Measurements from ENCODE around the gene STX8. TPM values are rescaled to one million over a fixed set of nuclear protein-coding genes. Genes with fewer than 3 reads are reported as not detected.

Gene STX8
- total RNA-seq, 4 donors from 2014 or later, result 58.6 to 86.9 (median 66.3) TPM

GRCh38 chr17:9521062-9521461 is 54.6 kb downstream of the STX8 start:
- ATAC-seq (ENCODE audit: low FRiP score) (no peak), DNase-seq (ENCODE audit: low spot score) (no peak)
- TF ChIP-seq, protein P1, sequence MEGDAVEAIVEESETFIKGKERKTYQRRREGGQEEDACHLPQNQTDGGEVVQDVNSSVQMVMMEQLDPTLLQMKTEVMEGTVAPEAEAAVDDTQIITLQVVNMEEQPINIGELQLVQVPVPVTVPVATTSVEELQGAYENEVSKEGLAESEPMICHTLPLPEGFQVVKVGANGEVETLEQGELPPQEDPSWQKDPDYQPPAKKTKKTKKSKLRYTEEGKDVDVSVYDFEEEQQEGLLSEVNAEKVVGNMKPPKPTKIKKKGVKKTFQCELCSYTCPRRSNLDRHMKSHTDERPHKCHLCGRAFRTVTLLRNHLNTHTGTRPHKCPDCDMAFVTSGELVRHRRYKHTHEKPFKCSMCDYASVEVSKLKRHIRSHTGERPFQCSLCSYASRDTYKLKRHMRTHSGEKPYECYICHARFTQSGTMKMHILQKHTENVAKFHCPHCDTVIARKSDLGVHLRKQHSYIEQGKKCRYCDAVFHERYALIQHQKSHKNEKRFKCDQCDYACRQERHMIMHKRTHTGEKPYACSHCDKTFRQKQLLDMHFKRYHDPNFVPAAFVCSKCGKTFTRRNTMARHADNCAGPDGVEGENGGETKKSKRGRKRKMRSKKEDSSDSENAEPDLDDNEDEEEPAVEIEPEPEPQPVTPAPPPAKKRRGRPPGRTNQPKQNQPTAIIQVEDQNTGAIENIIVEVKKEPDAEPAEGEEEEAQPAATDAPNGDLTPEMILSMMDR (IDR thresholded peaks at IDR 0.05), result no peak

- TF ChIP-seq, protein P1 (IDR thresholded peaks at IDR 0.05), result no peak
- no peak for ATAC-seq (ENCODE audit: low FRiP score)
- DNase-seq (ENCODE audit: low spot score), result no peak
These were observed 55.0 kb downstream of the STX8 start for GRCh38 chr17:9520649-9521048.

- DNase-seq (ENCODE audit: low spot score), result no peak
- TF ChIP-seq, protein P1 (IDR thresholded peaks at IDR 0.05), result no peak
- no peak for ATAC-seq (ENCODE audit: low FRiP score)
These were observed 55.9 kb downstream of the STX8 start for GRCh38 chr17:9519583-9520272.

DNA sequence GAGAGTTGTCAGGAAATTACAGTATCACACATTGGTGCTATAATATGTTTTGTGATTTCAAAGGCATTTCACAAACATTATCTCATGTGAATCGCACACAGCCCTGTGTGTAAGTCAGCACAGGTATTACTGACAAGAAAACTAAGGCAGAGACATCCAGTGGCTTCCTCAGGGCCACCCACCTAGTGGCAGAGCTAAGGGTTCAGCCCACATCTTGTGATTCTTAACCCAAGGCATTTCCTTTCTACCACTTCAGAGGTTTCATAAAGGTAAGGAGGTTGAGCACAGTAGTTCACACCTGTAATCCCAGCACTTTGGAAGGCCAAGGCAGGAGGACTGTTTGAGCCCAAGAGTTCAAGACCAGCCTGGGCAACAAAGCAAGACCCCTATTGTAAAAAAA is 58.2 kb downstream of the STX8 start:
- TF ChIP-seq, protein P1 (IDR thresholded peaks at IDR 0.05), result no peak
- no peak for ATAC-seq (ENCODE audit: low FRiP score)
- DNase-seq (ENCODE audit: low spot score), result no peak

GRCh38 chr17:9513266-9513665 is 62.4 kb downstream of the STX8 start:
- TF ChIP-seq, protein P1 (IDR thresholded peaks at IDR 0.05), result no peak
- ATAC-seq (ENCODE audit: low FRiP score), result no peak
- no peak for DNase-seq (ENCODE audit: low spot score)

- ATAC-seq (ENCODE audit: low FRiP score) (no peak), DNase-seq (ENCODE audit: low spot score) (no peak)
- TF ChIP-seq, protein P1 (IDR thresholded peaks at IDR 0.05), result no peak
These were observed 63.1 kb downstream of the STX8 start for GRCh38 chr17:9512323-9513168.

All from omental fat pad (tissue), 4 donors.